Stimulated activated CD4-positive, alpha-beta T cell treated with anti-CD3 and anti-CD28 coated beads, Interleukin-15, amount 100 ng/mL, for 24 hours (primary cell): ENCODE results near the gene MAN2A1.
"Not testable (repeated sequence)": the region's sequence is repeated elsewhere in the genome, so short reads cannot be mapped to it uniquely, and the experiment has no call there.

Experiments
- DNase-seq: peaks from one replicate; pipeline ENCODE4 v3.0.0-alpha.2; 2020

Gene MAN2A1

GRCh38 chr5:109832207-109833188 lies 142.8 kb downstream of the MAN2A1 start:
- not testable (repeated sequence) for DNase-seq

GRCh38 chr5:109833946-109834345 lies 144.2 kb downstream of the MAN2A1 start:
- DNase-seq = no peak

GRCh38 chr5:109836280-109836679 lies 146.6 kb downstream of the MAN2A1 start:
- DNase-seq = no peak

- no peak for DNase-seq
Observed at GRCh38 chr5:109837231-109837861, 147.6 kb downstream of the MAN2A1 start.

GRCh38 chr5:109838157-109838556 lies 148.4 kb downstream of the MAN2A1 start:
- DNase-seq = no peak

- DNase-seq = no peak
Observed at GRCh38 chr5:109844148-109844547, 154.4 kb downstream of the MAN2A1 start.

GRCh38 chr5:109844695-109845094 lies 155.0 kb downstream of the MAN2A1 start:
- DNase-seq = no peak

- no peak for DNase-seq
Observed at GRCh38 chr5:109848130-109848529, 158.4 kb downstream of the MAN2A1 start.

GRCh38 chr5:109849478-109850088 lies 159.9 kb downstream of the MAN2A1 start:
- DNase-seq = no peak

GRCh38 chr5:109852371-109853155 lies 162.8 kb downstream of the MAN2A1 start:
- no peak for DNase-seq

- DNase-seq = no peak
Observed at GRCh38 chr5:109853377-109853776, 163.7 kb downstream of the MAN2A1 start.

GRCh38 chr5:109855056-109855455 lies 165.3 kb downstream of the MAN2A1 start:
- no peak for DNase-seq

- DNase-seq = no peak
Observed at GRCh38 chr5:109857405-109858031, 167.8 kb downstream of the MAN2A1 start.

- DNase-seq = no peak
Observed at GRCh38 chr5:109859537-109859936, 169.8 kb downstream of the MAN2A1 start.

GRCh38 chr5:109862301-109862700 lies 172.6 kb downstream of the MAN2A1 start:
- no peak for DNase-seq

- DNase-seq = no peak
Observed at GRCh38 chr5:109863752-109864151, 174.0 kb downstream of the MAN2A1 start.

- peak; percentile 7 for DNase-seq
Observed at GRCh38 chr5:109865637-109866036, 175.9 kb downstream of the MAN2A1 start.

- no peak for DNase-seq
Observed at GRCh38 chr5:109866051-109866450, 176.3 kb downstream of the MAN2A1 start.

GRCh38 chr5:109868737-109869136 lies 179.0 kb downstream of the MAN2A1 start:
- DNase-seq = no peak

GRCh38 chr5:109873687-109874086 lies 184.0 kb downstream of the MAN2A1 start:
- no peak for DNase-seq

- no peak for DNase-seq
Observed at GRCh38 chr5:109874108-109874507, 184.4 kb downstream of the MAN2A1 start.

GRCh38 chr5:109876030-109876725 lies 186.5 kb downstream of the MAN2A1 start:
- no peak for DNase-seq
